Measurements from ENCODE around the gene SUPT4H1.

The SUPT4H1 gene

DNA sequence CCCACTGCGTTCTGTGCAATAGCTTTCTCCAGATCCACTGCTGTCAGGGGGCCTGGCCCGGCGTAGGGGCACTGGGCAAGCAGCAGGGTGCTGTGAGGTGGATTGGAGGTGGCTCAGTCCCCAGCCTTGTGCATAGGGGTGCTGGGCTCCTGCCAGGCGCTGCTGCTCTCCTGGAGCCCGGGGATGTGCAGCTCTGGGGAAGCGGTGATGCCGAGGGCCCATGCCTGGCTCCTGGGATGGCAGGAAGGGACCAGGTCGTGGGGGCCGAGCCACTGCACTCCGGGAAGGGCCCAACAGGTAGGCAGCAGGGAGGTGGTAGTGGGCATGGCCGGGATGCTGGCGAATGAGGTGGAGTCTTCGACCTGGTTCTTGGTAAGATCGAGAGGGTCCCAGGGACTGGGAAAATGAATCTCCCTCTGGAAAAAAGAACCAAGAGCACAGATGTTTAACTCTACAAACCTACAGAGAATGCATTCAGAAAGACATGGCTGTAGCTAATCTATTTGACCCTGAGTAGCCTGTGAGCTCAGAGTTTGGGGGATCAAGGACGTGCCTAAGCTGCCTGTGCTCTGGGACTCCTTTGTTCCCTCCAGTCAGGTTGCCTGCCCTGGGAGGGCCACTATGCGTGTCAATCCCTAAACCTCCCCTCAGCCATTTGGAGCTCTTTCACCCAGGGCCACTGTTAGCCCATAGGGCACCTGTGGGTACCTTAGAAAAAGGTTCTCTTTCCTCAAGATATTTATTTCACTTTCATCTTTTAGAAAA, 6.6 kb upstream of the SUPT4H1 start:
- Histone ChIP-seq H3K4me1 (ENCODE audit: insufficient read depth, low read length) (no peaks in the 10 kb centered on the region), H3K36me3 (ENCODE audit: insufficient read depth, low read depth, low read length) (no peaks in the 10 kb centered on the region), H3K9ac (ENCODE audit: low read depth, low read length) (no peak overlapping the region), H3K9me3 (ENCODE audit: insufficient read depth, low read depth, low read length) (no peaks in the 10 kb centered on the region), H3K27me3 (ENCODE audit: insufficient read depth, low read length) (no peaks in the 10 kb centered on the region), H3K4me3 (ENCODE audit: low read length) (no peak overlapping the region), H3K27ac (ENCODE audit: low read length) (no peak overlapping the region)

DNA sequence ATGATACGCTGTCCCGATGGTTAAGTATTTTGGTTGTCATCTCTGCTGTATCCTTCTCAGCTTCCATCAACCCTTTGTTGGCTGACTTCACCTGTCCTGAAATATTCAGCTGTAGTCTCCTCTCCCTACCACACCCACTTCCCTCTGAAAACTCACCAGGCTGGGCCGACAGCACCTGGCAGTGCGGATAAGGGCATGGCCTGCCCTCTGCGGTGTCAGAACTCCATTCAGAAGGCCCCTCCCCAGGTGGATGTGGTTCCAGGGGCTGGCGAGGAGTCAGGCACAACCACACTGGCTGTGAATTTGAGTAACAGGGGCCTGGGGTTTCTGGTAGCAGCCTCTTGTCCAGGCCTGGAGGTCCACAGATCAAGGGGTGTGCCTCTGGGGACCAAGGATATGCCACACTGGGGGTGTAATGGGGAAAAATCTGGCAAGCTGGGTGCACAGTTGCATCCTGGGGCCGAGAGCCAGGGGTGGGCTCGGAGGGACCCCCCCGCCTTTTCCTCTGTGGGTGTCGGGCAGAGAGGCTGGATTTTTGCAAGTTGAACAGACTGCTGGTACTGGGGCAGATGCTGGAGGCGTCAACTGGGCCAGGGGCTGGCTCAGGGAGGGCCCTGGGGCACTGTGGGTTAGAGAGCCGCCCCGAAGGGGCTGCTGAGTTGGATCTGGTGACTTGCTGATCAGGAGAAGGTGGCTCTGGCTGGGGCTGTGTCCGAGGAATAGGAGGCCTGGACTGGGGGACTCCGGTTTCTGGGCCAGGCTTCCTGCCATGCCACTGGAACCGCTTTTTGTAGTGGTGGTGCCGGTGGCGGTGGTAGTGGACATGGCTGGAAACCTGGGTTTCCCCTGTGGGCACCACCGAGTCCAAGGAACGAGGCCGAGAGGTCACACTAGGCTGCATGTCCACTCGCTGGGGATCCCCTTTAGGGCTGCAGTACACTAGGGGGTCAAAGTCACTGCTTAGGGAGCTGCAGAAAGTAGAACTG, 5.6 kb upstream of the SUPT4H1 start:
- peaks cover 5% of the 10 kb centered on the region for H3K4me1 ChIP-seq (ENCODE audit: insufficient read depth, low read length)
- no peaks in the 10 kb centered on the region for H3K9me3 ChIP-seq (ENCODE audit: insufficient read depth, low read depth, low read length)
- H3K36me3 ChIP-seq (ENCODE audit: insufficient read depth, low read depth, low read length) = no peaks in the 10 kb centered on the region
- no peaks in the 10 kb centered on the region for H3K27me3 ChIP-seq (ENCODE audit: insufficient read depth, low read length)
- H3K4me3 ChIP-seq (ENCODE audit: low read length) = no peak overlapping the region
- no peak overlapping the region for H3K9ac ChIP-seq (ENCODE audit: low read depth, low read length)
- no peak overlapping the region for H3K27ac ChIP-seq (ENCODE audit: low read length)

DNA sequence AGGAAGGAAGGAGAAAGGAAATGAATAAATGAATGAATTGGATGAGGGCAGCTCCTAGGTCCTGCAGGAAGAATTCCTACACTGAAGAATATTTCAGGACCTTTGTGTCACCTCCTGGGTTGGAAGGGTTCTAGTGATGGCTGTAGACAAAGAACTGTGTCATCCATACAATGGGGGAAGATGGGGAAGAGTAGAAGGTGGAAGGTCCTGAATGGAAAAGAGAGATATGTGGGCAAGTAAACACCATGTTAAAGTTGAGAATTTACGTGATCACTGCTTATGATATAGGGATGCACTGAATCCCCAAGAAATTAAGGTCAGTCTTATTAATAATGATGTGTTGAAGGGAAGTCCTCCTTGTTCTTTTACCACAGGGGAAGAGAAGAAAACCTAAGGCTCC, 4.2 kb upstream of the SUPT4H1 start:
- peaks cover 6% of the 10 kb centered on the region for H3K4me1 ChIP-seq (ENCODE audit: insufficient read depth, low read length)
- no peak overlapping the region for H3K4me3 ChIP-seq (ENCODE audit: low read length)
- H3K9me3 ChIP-seq (ENCODE audit: insufficient read depth, low read depth, low read length) = no peaks in the 10 kb centered on the region
- H3K27me3 ChIP-seq (ENCODE audit: insufficient read depth, low read length) = no peaks in the 10 kb centered on the region
- H3K36me3 ChIP-seq (ENCODE audit: insufficient read depth, low read depth, low read length) = no peaks in the 10 kb centered on the region
- H3K27ac ChIP-seq (ENCODE audit: low read length) = no peak overlapping the region
- no peak overlapping the region for H3K9ac ChIP-seq (ENCODE audit: low read depth, low read length)

DNA sequence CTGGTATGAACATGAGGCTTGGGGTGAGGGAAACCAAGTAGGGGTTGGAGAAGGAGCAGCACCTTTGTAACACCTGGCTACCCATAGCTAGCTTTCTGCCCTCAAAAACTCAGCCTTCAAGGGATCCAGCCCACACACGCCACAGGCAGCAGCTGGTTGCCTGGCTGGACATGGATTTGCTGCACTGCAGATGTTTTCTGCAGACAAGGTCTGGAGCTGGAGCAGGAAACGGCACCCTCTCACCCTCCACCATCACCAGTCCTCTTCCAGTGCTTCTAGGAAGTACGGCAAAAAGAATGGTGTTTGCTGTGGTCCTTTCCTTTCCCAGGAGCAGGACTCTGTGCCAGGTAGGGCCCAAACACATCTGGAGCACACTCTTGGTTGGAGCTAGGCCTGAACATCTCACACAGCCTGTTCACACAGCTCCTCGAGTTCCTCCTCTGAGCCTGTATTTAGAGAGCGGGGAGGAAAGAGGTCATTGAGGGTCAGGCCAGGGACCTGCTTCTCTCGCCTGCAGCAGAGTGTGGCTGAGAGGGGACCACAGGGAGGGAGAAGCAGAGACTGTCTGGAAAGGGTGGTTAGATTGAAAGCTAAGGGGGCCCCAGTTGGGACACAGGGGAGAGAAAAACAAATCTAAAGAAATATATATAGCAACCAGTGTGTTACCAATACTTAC, 2.7 kb upstream of the SUPT4H1 start:
- Histone ChIP-seq H3K27me3 (ENCODE audit: insufficient read depth, low read length) (no peaks in the 10 kb centered on the region), H3K4me1 (ENCODE audit: insufficient read depth, low read length) (peaks cover 9% of the 10 kb centered on the region), H3K36me3 (ENCODE audit: insufficient read depth, low read depth, low read length) (peaks cover 8% of the 10 kb centered on the region), H3K9me3 (ENCODE audit: insufficient read depth, low read depth, low read length) (no peaks in the 10 kb centered on the region), H3K4me3 (ENCODE audit: low read length) (no peak overlapping the region), H3K9ac (ENCODE audit: low read depth, low read length) (no peak overlapping the region), H3K27ac (ENCODE audit: low read length) (no peak overlapping the region)

DNA sequence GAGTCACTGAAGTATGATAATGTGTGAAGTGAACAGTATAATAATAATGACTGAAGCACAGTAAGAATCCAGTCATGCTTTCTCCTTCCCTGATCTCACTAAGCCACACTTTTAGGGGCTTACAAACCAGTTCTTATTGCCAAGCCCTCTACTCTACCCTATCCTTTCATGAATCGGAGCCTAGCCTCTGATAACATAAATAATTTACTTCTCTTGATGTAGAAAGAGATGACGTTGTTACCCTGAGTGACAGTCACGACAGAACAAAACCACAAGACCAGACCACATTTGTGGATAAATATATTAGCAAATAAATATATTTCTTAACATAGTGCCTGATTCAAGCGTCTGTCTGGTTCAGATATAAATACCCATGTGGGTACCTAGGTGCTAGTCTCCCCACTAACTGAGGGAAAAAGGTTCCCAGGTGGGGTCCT, 1.4 kb upstream of the SUPT4H1 start:
- no peak overlapping the region for H3K27ac ChIP-seq (ENCODE audit: low read length)
- peak overlapping the region; percentile 93; the same call in 1 of the 2 replicates for H3K9ac ChIP-seq (ENCODE audit: low read depth, low read length)

DNA sequence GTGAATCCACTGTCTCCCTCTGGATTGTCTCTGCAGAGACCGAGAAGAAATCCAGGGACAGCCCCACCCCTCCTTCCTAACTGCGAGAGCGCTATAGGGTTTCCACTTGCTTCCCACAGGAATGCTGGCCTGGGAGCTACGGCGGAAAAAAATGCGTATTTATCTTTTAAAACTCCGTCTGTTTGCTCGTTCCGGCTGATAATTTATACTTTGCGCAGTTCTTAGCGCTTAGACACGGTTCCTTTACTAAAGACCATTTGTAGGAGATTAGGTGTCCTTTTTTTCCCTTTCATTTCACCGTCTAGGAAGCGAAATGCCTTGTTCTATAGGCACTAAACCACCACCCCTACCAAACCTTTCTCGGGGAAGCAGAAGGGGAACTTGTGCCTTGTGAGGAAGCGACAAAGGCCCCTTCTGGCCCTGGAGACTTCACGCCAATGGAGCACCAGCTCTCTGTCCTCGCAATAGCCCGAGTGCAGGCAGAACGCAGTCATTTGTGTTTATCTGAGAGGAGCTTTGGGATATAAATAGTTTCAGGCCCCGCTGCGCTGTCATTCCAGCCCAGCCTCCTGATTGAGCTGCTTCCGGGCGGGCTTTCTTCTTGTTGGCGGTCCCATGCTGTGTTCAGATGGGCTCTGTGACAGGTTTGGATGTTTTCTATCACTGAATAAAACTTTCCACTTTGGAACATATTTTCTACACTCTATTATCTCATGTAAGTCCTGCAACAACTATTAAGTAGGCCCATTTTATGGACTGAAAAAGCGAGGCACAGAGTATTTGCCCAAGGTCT, 791 bp upstream of the SUPT4H1 start:
- Histone ChIP-seq H3K4me3 (ENCODE audit: low read length) (peak overlapping the region; percentile 88), H3K27me3 (ENCODE audit: insufficient read depth, low read length) (no peaks in the 10 kb centered on the region), H3K9ac (ENCODE audit: low read depth, low read length) (peak overlapping the region; percentile 93), H3K36me3 (ENCODE audit: insufficient read depth, low read depth, low read length) (peaks cover 27% of the 10 kb centered on the region), H3K4me1 (ENCODE audit: insufficient read depth, low read length) (peaks cover 9% of the 10 kb centered on the region), H3K27ac (ENCODE audit: low read length) (peak overlapping the region; percentile 41), H3K9me3 (ENCODE audit: insufficient read depth, low read depth, low read length) (no peaks in the 10 kb centered on the region)

More for the DNA sequence above, 1.4 kb upstream of the SUPT4H1 start:
- Histone ChIP-seq H3K4me1 (ENCODE audit: insufficient read depth, low read length) (peaks cover 9% of the 10 kb centered on the region), H3K4me3 (ENCODE audit: low read length) (peak overlapping the region; percentile 88), H3K36me3 (ENCODE audit: insufficient read depth, low read depth, low read length) (peaks cover 21% of the 10 kb centered on the region), H3K27me3 (ENCODE audit: insufficient read depth, low read length) (no peaks in the 10 kb centered on the region), H3K9me3 (ENCODE audit: insufficient read depth, low read depth, low read length) (no peaks in the 10 kb centered on the region)

DNA sequence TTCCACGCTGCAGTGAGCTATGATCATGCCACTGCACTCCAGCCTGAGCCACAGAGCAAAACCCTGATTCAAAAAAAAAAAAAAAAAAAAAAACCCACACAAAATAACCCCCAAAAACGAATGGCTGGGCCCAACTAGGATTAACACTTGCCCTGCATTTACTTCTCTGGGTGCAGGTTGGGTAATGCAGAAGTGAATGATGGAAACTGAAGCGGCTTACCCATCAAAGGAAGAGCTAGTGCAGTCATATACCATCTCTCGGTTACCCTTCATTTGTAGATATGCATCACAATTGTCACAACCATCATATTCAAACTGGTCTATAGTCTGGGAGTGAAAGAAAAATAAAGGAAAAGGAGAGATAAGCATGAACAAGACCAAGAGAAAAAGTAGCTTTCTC, 819 bp downstream of the SUPT4H1 start:
- Histone ChIP-seq H3K27ac (ENCODE audit: low read length) (no peak overlapping the region), H3K4me3 (ENCODE audit: low read length) (peak overlapping the region; percentile 88), H3K27me3 (ENCODE audit: insufficient read depth, low read length) (no peaks in the 10 kb centered on the region), H3K36me3 (ENCODE audit: insufficient read depth, low read depth, low read length) (peaks cover 43% of the 10 kb centered on the region), H3K9ac (ENCODE audit: low read depth, low read length) (peak overlapping the region; percentile 93), H3K9me3 (ENCODE audit: insufficient read depth, low read depth, low read length) (no peaks in the 10 kb centered on the region), H3K4me1 (ENCODE audit: insufficient read depth, low read length) (peaks cover 9% of the 10 kb centered on the region)

DNA sequence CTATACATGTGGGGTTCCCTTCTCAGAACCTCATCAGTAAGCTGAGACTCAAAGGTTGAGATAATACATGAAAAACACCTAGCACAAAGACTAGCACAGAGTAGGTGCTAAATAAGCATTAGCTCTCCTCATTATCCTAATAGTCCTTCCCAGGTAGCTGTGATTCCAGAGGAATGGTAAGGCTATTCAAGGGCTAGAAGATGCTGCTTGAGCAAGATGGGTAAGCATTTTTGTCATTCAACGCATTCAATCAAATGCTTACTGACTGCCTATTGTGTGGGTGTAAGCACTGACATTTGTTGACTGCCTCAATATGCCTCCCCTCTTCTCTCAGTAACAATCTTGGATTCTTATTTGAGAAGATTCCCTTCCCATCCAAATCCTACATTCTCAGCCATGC, 4.0 kb downstream of the SUPT4H1 start:
- no peaks in the 10 kb centered on the region for H3K9me3 ChIP-seq (ENCODE audit: insufficient read depth, low read depth, low read length)
- H3K27ac ChIP-seq (ENCODE audit: low read length) = no peak overlapping the region
- peaks cover 4% of the 10 kb centered on the region for H3K4me1 ChIP-seq (ENCODE audit: insufficient read depth, low read length)
- H3K4me3 ChIP-seq (ENCODE audit: low read length) = no peak overlapping the region
- H3K27me3 ChIP-seq (ENCODE audit: insufficient read depth, low read length) = no peaks in the 10 kb centered on the region
- H3K36me3 ChIP-seq (ENCODE audit: insufficient read depth, low read depth, low read length) = peaks cover 66% of the 10 kb centered on the region
- H3K9ac ChIP-seq (ENCODE audit: low read depth, low read length) = no peak overlapping the region

DNA sequence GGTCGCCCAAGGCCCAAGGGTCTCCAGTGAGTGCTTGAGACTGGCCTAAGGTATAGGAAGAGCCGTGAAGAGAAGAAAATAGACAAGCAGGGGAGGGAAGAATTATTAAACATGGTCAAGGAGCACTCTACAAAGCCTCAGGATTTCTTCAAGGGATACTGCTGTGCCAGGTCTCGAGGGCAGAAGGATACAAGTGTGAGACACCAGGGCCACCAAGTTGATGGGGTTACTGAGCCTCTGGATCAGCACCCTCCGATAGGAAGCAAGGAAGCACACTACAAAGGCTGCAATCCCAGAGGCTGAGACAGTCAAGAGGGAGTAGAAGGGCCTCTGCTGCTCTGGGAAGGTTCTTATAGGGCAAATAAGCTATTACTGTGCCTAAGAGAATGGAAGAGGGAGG, 6.5 kb downstream of the SUPT4H1 start:
- Histone ChIP-seq H3K27ac (ENCODE audit: low read length) (no peak overlapping the region), H3K4me3 (ENCODE audit: low read length) (no peak overlapping the region), H3K27me3 (ENCODE audit: insufficient read depth, low read length) (no peaks in the 10 kb centered on the region), H3K4me1 (ENCODE audit: insufficient read depth, low read length) (no peaks in the 10 kb centered on the region), H3K36me3 (ENCODE audit: insufficient read depth, low read depth, low read length) (peaks cover 61% of the 10 kb centered on the region), H3K9me3 (ENCODE audit: insufficient read depth, low read depth, low read length) (no peaks in the 10 kb centered on the region), H3K9ac (ENCODE audit: low read depth, low read length) (no peak overlapping the region)

DNA sequence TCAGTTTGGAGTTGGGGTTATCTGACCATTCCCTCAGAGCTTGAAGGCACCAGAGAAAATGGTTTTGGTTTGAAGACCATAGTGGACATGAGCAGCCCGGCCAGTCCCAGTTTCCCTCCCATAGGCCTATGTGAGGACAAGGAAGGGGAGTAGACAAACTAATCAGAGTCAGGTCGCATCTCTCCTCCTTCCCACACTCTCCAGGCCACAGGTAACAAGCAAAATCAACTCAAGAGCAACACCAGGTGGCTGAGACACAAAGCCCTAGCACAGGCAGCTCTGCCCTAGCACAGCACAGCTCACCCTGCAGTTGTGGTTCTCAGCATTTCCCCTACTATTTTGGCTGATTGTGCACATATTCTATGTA, 7.2 kb downstream of the SUPT4H1 start:
- Histone ChIP-seq H3K27me3 (ENCODE audit: insufficient read depth, low read length) (no peaks in the 10 kb centered on the region), H3K4me3 (ENCODE audit: low read length) (no peak overlapping the region), H3K4me1 (ENCODE audit: insufficient read depth, low read length) (peaks cover under 1% of the 10 kb centered on the region; the same call in 1 of the 2 replicates), H3K9ac (ENCODE audit: low read depth, low read length) (no peak overlapping the region), H3K27ac (ENCODE audit: low read length) (no peak overlapping the region), H3K36me3 (ENCODE audit: insufficient read depth, low read depth, low read length) (peaks cover 58% of the 10 kb centered on the region), H3K9me3 (ENCODE audit: insufficient read depth, low read depth, low read length) (no peaks in the 10 kb centered on the region)

Data from iPS-20b (cell line).